Choroid plexus epithelial cell (primary cell): ENCODE results near the gene PDE6D.

ENCODE experiments used
- DNase-seq: peaks from one replicate; pipeline ENCODE4 v3.0.0-alpha.2; 2010; ENCODE audit warnings: low read depth
- H3K4me3 ChIP-seq: 2 replicates; pipeline ENCODE4 v1.5.1; 2011; ENCODE audit warnings: low read depth, mild to moderate bottlenecking, control low read depth, low read length, moderate library complexity
- CTCF ChIP-seq: conservative IDR thresholded peaks from 2 replicates; pipeline ENCODE4 v1.5.1; 2011; ENCODE audit warnings: low read depth, mild to moderate bottlenecking, control low read depth, inconsistent platforms, low read length, moderate library complexity

Gene PDE6D

GRCh38 chr2:231727621-231728020 is 53.5 kb downstream of the PDE6D start:
- DNase-seq, result no peak

GRCh38 chr2:231726276-231726675 is 54.8 kb downstream of the PDE6D start:
- TF ChIP-seq CTCF, result no peak
- no peak for DNase-seq
- H3K4me3 ChIP-seq, result no peak overlapping the region

More at GRCh38 chr2:231727621-231728020, 53.5 kb downstream of the PDE6D start:
- no peak for TF ChIP-seq CTCF
- no peak overlapping the region for H3K4me3 ChIP-seq

- no peak for TF ChIP-seq CTCF
- no peak for DNase-seq
- no peak overlapping the region for H3K4me3 ChIP-seq
These were observed 55.6 kb downstream of the PDE6D start for GRCh38 chr2:231725476-231725875.

GRCh38 chr2:231722721-231723307 is 58.3 kb downstream of the PDE6D start:
- no peak overlapping the region for H3K4me3 ChIP-seq
- DNase-seq, result no peak
- no peak for TF ChIP-seq CTCF

- no peak overlapping the region for H3K4me3 ChIP-seq
- no peak for DNase-seq
- TF ChIP-seq CTCF, result no peak
These were observed 59.8 kb downstream of the PDE6D start for GRCh38 chr2:231720987-231721966.

GRCh38 chr2:231720292-231720986 is 60.6 kb downstream of the PDE6D start:
- DNase-seq, result no peak
- no peak overlapping the region for H3K4me3 ChIP-seq
- TF ChIP-seq CTCF, result no peak
